ENCODE data around the gene TLCD3B.

GRCh38 chr16:30006095-30006473, 25.0 kb downstream of the TLCD3B start:
- TF ChIP-seq CTCF (conservative IDR thresholded peaks at IDR 0.05; ENCODE audit: low read length) (no peak), EZH2phosphoT487 (IDR thresholded peaks at IDR 0.05; ENCODE audit: borderline replicate concordance, low read depth, low read length) (no peak)
